Smooth muscle cell (in vitro differentiated cells): ENCODE measurements around the gene NDST1. TPM values are rescaled to one million over a fixed set of nuclear protein-coding genes. Genes with fewer than 3 reads are reported as not detected.
A peak's percentile ranks its signal among the peaks of the same experiment; 100 is the strongest.

Source experiments
- DNase-seq: peaks from one replicate; lab custom pipeline; 2025; ENCODE audit not compliant: unreplicated experiment; lab: John Stamatoyannopoulos, UW
- H2AFZ ChIP-seq: fragments of 200-600 bp; sonication (generic); 2 replicates; pipeline ENCODE4 v1.6.0; 2016; ENCODE audit warnings: antibody characterized with exemption, low read depth, mild to moderate bottlenecking
- H3F3A ChIP-seq: fragments of 200-600 bp; sonication (generic); 2 replicates; pipeline ENCODE4 v1.6.0; 2017; ENCODE audit warnings: antibody characterized with exemption, low read depth
- H3K27ac ChIP-seq: fragments of 200-600 bp; sonication (generic); 2 replicates; pipeline ENCODE4 v1.5.1; 2016; ENCODE audit warnings: low read depth, mild to moderate bottlenecking
- H3K27me3 ChIP-seq: fragments of 200-600 bp; sonication (generic); 2 replicates; pipeline ENCODE4 v1.6.1; 2016; ENCODE audit warnings: low read depth, mild to moderate bottlenecking
- H3K36me3 ChIP-seq: fragments of 200-600 bp; sonication (generic); 2 replicates; pipeline ENCODE4 v1.5.1; 2016; ENCODE audit warnings: low read depth
- H3K4me1 ChIP-seq: fragments of 200-600 bp; sonication (generic); 2 replicates; pipeline ENCODE4 v1.5.1; 2016; ENCODE audit warnings: low read depth
- H3K4me2 ChIP-seq: fragments of 200-600 bp; sonication (generic); 2 replicates; pipeline ENCODE4 v1.6.0; 2016; ENCODE audit warnings: mild to moderate bottlenecking
- H3K4me3 ChIP-seq: fragments of 200-600 bp; sonication (generic); 2 replicates; pipeline ENCODE4 v1.5.1; 2016; ENCODE audit warnings: mild to moderate bottlenecking
- H3K79me2 ChIP-seq: fragments of 200-600 bp; sonication (generic); 2 replicates; pipeline ENCODE4 v1.6.0; 2016; ENCODE audit warnings: low read depth, mild to moderate bottlenecking
- H3K9ac ChIP-seq: fragments of 200-600 bp; sonication (generic); 2 replicates; pipeline ENCODE4 v1.6.0; 2016; ENCODE audit warnings: low read depth
- H3K9me3 ChIP-seq: fragments of 200-600 bp; sonication (generic); replicated peaks from 2 replicates; pipeline ENCODE4 v1.5.1; 2016; ENCODE audit warnings: low read depth
- H4K20me1 ChIP-seq: fragments of 200-600 bp; sonication (generic); 2 replicates; pipeline ENCODE4 v1.6.0; 2016; ENCODE audit warnings: low read depth
- CTCF ChIP-seq: fragments of 200-600 bp; sonication (generic); IDR thresholded peaks from 2 replicates; pipeline ENCODE4 v1.5.1; 2017; ENCODE audit warnings: borderline replicate concordance, mild to moderate bottlenecking, antibody characterized with exemption; ENCODE audit not compliant: insufficient read depth, poor library complexity, severe bottlenecking
- WGBS: methylation state at CpG from one replicate; pipeline ENCODE4 v1.1.7; 2016; ENCODE audit warnings: low lambda C conversion rate; 5-methylcytosine and 5-hydroxymethylcytosine counted together
- polyA plus RNA-seq: library from polyadenylated mRNA; unstranded; fragments of >200 nt; fragmentation: Nextera tagmentation; extraction: Ambion mirVana; gene quantifications from 2 replicates; pipeline ENCODE4 v1.2.1, GENCODE V29; 2016
- total RNA-seq: library from RNA; depleted of rRNA; stranded (reverse); fragments of >200 nt; gene quantifications from 2 replicates; pipeline ENCODE4 v1.2.3, GENCODE V29; 2014

NDST1 gene
- total RNA-seq (53.0 and 64.6 TPM in 2 replicates), polyA plus RNA-seq (32.4 and 42.1 TPM in 2 replicates)

GRCh38 chr5:150507474-150508276, at the start of gene NDST1:
NDST1 (plus strand) TSS chr5:150508131; CDS start chr5:150521255, 13,124 bp downstream.
- peak within 1 kb of the TSS; percentile 71 for H3K4me2 ChIP-seq
- peak within 1 kb of the TSS; percentile 34 for H3K9ac ChIP-seq
- no peak within 1 kb of the TSS for H2AFZ ChIP-seq
- H3K4me3 ChIP-seq = no peak within 1 kb of the TSS
- H3K27me3 ChIP-seq = no peaks in the 10 kb centered on the region
- peaks cover 98% of the 10 kb centered on the region for H3K79me2 ChIP-seq
- peaks cover 62% of the 10 kb centered on the region for H3K4me1 ChIP-seq
- no peaks in the 10 kb centered on the region for H3K36me3 ChIP-seq
- H4K20me1 ChIP-seq = peaks cover 100% of the 10 kb centered on the region
- no peak for TF ChIP-seq CTCF
- H3K27ac ChIP-seq = peak within 1 kb of the TSS; percentile 85
- 88% methylated on average over 16 of the region's 16 CpGs for WGBS
- H3K9me3 ChIP-seq = no peaks in the 10 kb centered on the region
- no peak for DNase-seq
- H3F3A ChIP-seq = peaks cover 33% of the 10 kb centered on the region

GRCh38 chr5:150458802-150459557, 49.0 kb upstream of the NDST1 start:
- no peak overlapping the region for H3K27ac ChIP-seq

GRCh38 chr5:150460781-150461180, 47.1 kb upstream of the NDST1 start:
- Histone ChIP-seq H3K4me2 (no peak overlapping the region), H3K9me3 (no peaks in the 10 kb centered on the region), H3F3A (no peaks in the 10 kb centered on the region), H3K79me2 (no peaks in the 10 kb centered on the region), H3K27me3 (no peaks in the 10 kb centered on the region), H4K20me1 (no peaks in the 10 kb centered on the region), H2AFZ (no peak overlapping the region), H3K9ac (no peak overlapping the region), H3K36me3 (no peaks in the 10 kb centered on the region), H3K4me1 (no peaks in the 10 kb centered on the region), H3K27ac (no peak overlapping the region), H3K4me3 (no peak overlapping the region)
- no peak for TF ChIP-seq CTCF
- WGBS = 34% methylated on average over 2 of the region's 2 CpGs
- DNase-seq = no peak

More at GRCh38 chr5:150458802-150459557, 49.0 kb upstream of the NDST1 start:
- peak overlapping the region; percentile 83 for H3K4me2 ChIP-seq
- no peaks in the 10 kb centered on the region for H3K4me1 ChIP-seq
- H3K4me3 ChIP-seq = peak overlapping the region; percentile 33
- TF ChIP-seq CTCF = peak; percentile 83
- DNase-seq = peak; percentile 50
- no peaks in the 10 kb centered on the region for H4K20me1 ChIP-seq
- H3K9ac ChIP-seq = no peak overlapping the region
- H2AFZ ChIP-seq = no peak overlapping the region
- H3K9me3 ChIP-seq = no peaks in the 10 kb centered on the region
- H3K79me2 ChIP-seq = no peaks in the 10 kb centered on the region
- H3K36me3 ChIP-seq = no peaks in the 10 kb centered on the region
- 31% methylated on average over 27 of the region's 36 CpGs for whole genome bisulfite sequencing
- H3F3A ChIP-seq = no peaks in the 10 kb centered on the region
- H3K27me3 ChIP-seq = no peaks in the 10 kb centered on the region
